CD14-positive monocyte (primary cell): ENCODE measurements around the gene SERTAD3. TPM values are rescaled to one million over a fixed set of nuclear protein-coding genes. Genes with fewer than 3 reads are reported as not detected.
"Not testable (repeated sequence)": the region's sequence is repeated elsewhere in the genome, so short reads cannot be mapped to it uniquely, and the experiment has no call there.

Experiments
- DNase-seq, 3 donors: peaks; one replicate each; pipeline ENCODE4 v3.0.0-alpha.2; 2011 to 2022
- H2AFZ ChIP-seq: 2 replicates; pipeline ENCODE4 v1.6.0; 2012; ENCODE audit warnings: mild to moderate bottlenecking, low read depth, low read length, inconsistent platforms; ENCODE audit not compliant: insufficient read depth, poor library complexity, severe bottlenecking
- H3K27ac ChIP-seq, 2 donors: 1 replicate in 1 of 2; 2 replicates in 1 of 2; pipeline ENCODE4 v1.5.1; 2012 to 2013; ENCODE audit warnings: low read length in 2 of 2, control low read depth in 1 of 2, inconsistent platforms in 1 of 2, low read depth in 1 of 2, mild to moderate bottlenecking in 1 of 2
- H3K27me3 ChIP-seq, 2 donors: one replicate each; pipeline versions ENCODE4 v1.6.0 to v1.6.1; 2011 to 2013; ENCODE audit warnings: low read length in 2 of 2; ENCODE audit not compliant: control insufficient read depth in 2 of 2, insufficient read depth in 2 of 2
- H3K36me3 ChIP-seq, 2 donors: replicated peaks in 1 of 2; 1 replicate in 1 of 2; 2 replicates in 1 of 2; pipeline versions ENCODE4 v1.5.1 to v1.6.1; 2012 to 2013; ENCODE audit warnings: low read length in 2 of 2, control low read depth in 1 of 2, inconsistent platforms in 1 of 2, mild to moderate bottlenecking in 1 of 2; ENCODE audit not compliant: insufficient read depth in 2 of 2, control insufficient read depth in 1 of 2
- H3K4me1 ChIP-seq, 2 donors: 1 replicate in 1 of 2; 2 replicates in 1 of 2; pipeline versions ENCODE4 v1.5.1 to v1.6.1; 2012 to 2013; ENCODE audit warnings: low read length in 2 of 2, control low read depth in 1 of 2, inconsistent platforms in 1 of 2, mild to moderate bottlenecking in 1 of 2, moderate library complexity in 1 of 2; ENCODE audit not compliant: insufficient read depth in 2 of 2, control insufficient read depth in 1 of 2
- H3K4me2 ChIP-seq: replicated peaks from 2 replicates; pipeline ENCODE3; 2012; ENCODE audit warnings: low read length, moderate library complexity, mild to moderate bottlenecking; ENCODE audit not compliant: poor library complexity, severe bottlenecking; ENCODE audit errors: extremely low read depth
- H3K4me3 ChIP-seq, 3 experiments: fragments of 200-600 bp in 1 of 3; sonication (generic) in 1 of 3; replicated peaks in 1 of 3; 1 replicate in 2 of 3; 2 replicates in 1 of 3; pipeline ENCODE4 v1.5.1; 2011 to 2013; ENCODE audit warnings: low read length in 3 of 3, mild to moderate bottlenecking in 3 of 3, control low read depth in 2 of 3, low read depth in 2 of 3, inconsistent platforms in 1 of 3, moderate library complexity in 1 of 3
- H3K79me2 ChIP-seq: 2 replicates; pipeline ENCODE4 v1.6.0; 2012; ENCODE audit warnings: mild to moderate bottlenecking, control low read depth, inconsistent platforms, low read length, moderate library complexity; ENCODE audit not compliant: insufficient read depth
- H3K9ac ChIP-seq: 2 replicates; pipeline ENCODE4 v1.6.0; 2017; ENCODE audit warnings: low read length, mild to moderate bottlenecking; ENCODE audit not compliant: insufficient read depth, poor library complexity, severe bottlenecking
- H3K9me3 ChIP-seq, 2 donors: replicated peaks in 1 of 2; 1 replicate in 1 of 2; 2 replicates in 1 of 2; pipeline versions ENCODE4 v1.5.1 to v1.6.1; 2012 to 2013; ENCODE audit warnings: low read length in 2 of 2, control low read depth in 1 of 2; ENCODE audit not compliant: control insufficient read depth in 1 of 2, insufficient read depth in 1 of 2
- H4K20me1 ChIP-seq: 2 replicates; pipeline ENCODE4 v1.6.0; 2012; ENCODE audit warnings: mild to moderate bottlenecking, low read length, control low read depth, moderate library complexity; ENCODE audit not compliant: insufficient read depth
- H3K27ac Mint-ChIP-seq, 7 donors: one replicate each; pipeline ENCODE4 v1.8.0; 2020; ENCODE audit warnings: mild to moderate bottlenecking in 7 of 7, mixed read lengths in 7 of 7, moderate library complexity in 6 of 7, inconsistent platforms in 2 of 7
- H3K27me3 Mint-ChIP-seq, 3 donors: one replicate each; pipeline ENCODE4 v1.8.0; 2021 to 2022; ENCODE audit warnings: low read depth in 3 of 3, mild to moderate bottlenecking in 3 of 3, mixed read lengths in 3 of 3, moderate library complexity in 3 of 3, inconsistent platforms in 1 of 3
- H3K36me3 Mint-ChIP-seq, 2 donors: one replicate each; pipeline ENCODE4 v1.8.0; 2020; ENCODE audit warnings: mixed read lengths in 2 of 2, inconsistent platforms in 1 of 2, mild to moderate bottlenecking in 1 of 2
- H3K4me1 Mint-ChIP-seq: one replicate; pipeline ENCODE4 v1.8.0; 2020; ENCODE audit warnings: mild to moderate bottlenecking, mixed read lengths
- H3K4me3 Mint-ChIP-seq, 2 donors: one replicate each; pipeline ENCODE4 v1.8.0; 2020; ENCODE audit warnings: mild to moderate bottlenecking in 2 of 2, mixed read lengths in 2 of 2, moderate library complexity in 1 of 2
- H3K9me3 Mint-ChIP-seq, 7 donors: one replicate each; pipeline ENCODE4 v1.8.0; 2020 to 2022; ENCODE audit warnings: mixed read lengths in 7 of 7, mild to moderate bottlenecking in 6 of 7, moderate library complexity in 6 of 7, inconsistent platforms in 2 of 7
- CTCF ChIP-seq: fragments of 200-600 bp; IDR thresholded peaks from one replicate; pipeline ENCODE4 v1.8.0; 2022; ENCODE audit warnings: antibody characterized with exemption, mild to moderate bottlenecking
- WGBS: methylation state at CpG from one replicate; pipeline ENCODE4 v1.1.5; 2013; ENCODE audit warnings: missing lambda C conversion rate; ENCODE audit not compliant: insufficient coverage; 5-methylcytosine and 5-hydroxymethylcytosine counted together
- intact Hi-C, 2 donors: fragments of 100-400 bp; cut with micrococcal nuclease; formaldehyde crosslinking; loops; one replicate each; pipeline versions ENCODE4 v1.15.0 to v1.15.1; 2023
- polyA plus RNA-seq, 3 donors: library from polyadenylated mRNA; depleted of rRNA in 1 of 3; unstranded in 2 of 3; stranded (reverse) in 1 of 3; fragments of 300-500 nt in 2 of 3; fragments of >200 nt in 1 of 3; fragmentation: Illumina TruSeq in 2 of 3; gene quantifications; 1 replicate in 2 of 3; 2 replicates in 1 of 3; pipeline ENCODE4 v1.2.3, GENCODE V29; 2012 to 2021

SERTAD3 gene
- polyA plus RNA-seq, 3 donors: 30.4 to 57.2 (median 49.4) TPM

DNA sequence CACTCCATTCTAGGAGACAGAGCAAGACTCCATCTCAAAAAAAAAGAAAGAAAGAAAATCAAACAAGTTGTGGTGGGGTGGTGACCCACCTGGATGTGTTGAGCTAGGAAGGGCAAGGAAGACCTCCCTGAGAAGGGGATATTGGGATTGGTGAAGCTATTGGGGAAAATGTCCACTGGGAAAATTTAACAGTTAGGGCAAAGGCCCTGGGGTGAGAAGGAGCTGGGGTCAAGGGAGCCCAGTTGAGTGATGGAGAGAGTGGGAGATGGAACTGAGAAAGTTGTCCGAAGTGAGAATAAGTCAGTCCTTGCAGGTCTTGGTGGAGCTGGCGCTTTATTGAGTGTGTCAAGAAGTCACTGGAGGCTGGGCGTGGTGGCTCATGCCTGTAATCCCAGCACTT lies 5.9 kb downstream of the SERTAD3 start:
- Histone ChIP-seq H4K20me1 (peaks cover 39% of the 10 kb centered on the region), H3K27ac (no peak overlapping the region), H3K4me2 (no peak overlapping the region), H2AFZ (no peak overlapping the region), H3K79me2 (peaks cover 33% of the 10 kb centered on the region), H3K4me1 (peaks cover 51 to 56% of the 10 kb centered on the region in 2 donors), H3K27me3 (no peaks in the 10 kb centered on the region), H3K4me3 (no peak overlapping the region), H3K9ac (no peak overlapping the region), H3K9me3 (no peaks in the 10 kb centered on the region), H3K36me3 (peaks cover 20 to 23% of the 10 kb centered on the region in 2 donors)
- intact Hi-C loops: no loop called here
- H3K4me1 Mint-ChIP-seq: peaks cover 48% of the 10 kb centered on the region
- H3K9me3 Mint-ChIP-seq: peaks cover 0 to 2% (median 0%) of the 10 kb centered on the region in 7 donors
- H3K27me3 Mint-ChIP-seq: peaks cover 0 to 1% (median 0%) of the 10 kb centered on the region in 3 donors
- peak overlapping the region in 2 of 7 donors; percentile 68 to 75 for H3K27ac Mint-ChIP-seq
- peaks cover 30% of the 10 kb centered on the region in 2 donors for H3K36me3 Mint-ChIP-seq
- DNase-seq: no peak
- H3K4me3 Mint-ChIP-seq: no peak overlapping the region
- WGBS: no CpG with 5 or more reads among the region's 3 CpGs
- TF ChIP-seq CTCF: no peak

GRCh38 chr19:40433391-40434216 lies 10.5 kb downstream of the SERTAD3 start:
- under 1% methylated on average over 47 of the region's 50 CpGs for WGBS
- Mint-ChIP-seq H3K9me3 (peaks cover 0 to 2% (median 0%) of the 10 kb centered on the region in 7 donors), H3K4me3 (peak overlapping the region; percentile 86 to 97), H3K27me3 (peaks cover 0 to 1% (median 0%) of the 10 kb centered on the region in 3 donors), H3K36me3 (peaks cover 2 to 4% of the 10 kb centered on the region in 2 donors), H3K4me1 (peaks cover 37% of the 10 kb centered on the region), H3K27ac (peak overlapping the region; percentile 98 to 100 (median 99))
- H3K27me3 ChIP-seq: no peaks in the 10 kb centered on the region
- H3K36me3 ChIP-seq: no peaks in the 10 kb centered on the region
- intact Hi-C loops: no loop called here
- H3K4me1 ChIP-seq: peaks cover 42 to 43% of the 10 kb centered on the region in 2 donors
- no peak for TF ChIP-seq CTCF
- peak; percentile 82 to 87 (median 87) for DNase-seq
- H3K4me3 ChIP-seq: peak overlapping the region; percentile 33 to 80 (median 60)
- H2AFZ ChIP-seq: peak overlapping the region; percentile 88
- H3K27ac ChIP-seq: peak overlapping the region; percentile 86 to 91
- peak overlapping the region; percentile 75 for H3K9ac ChIP-seq
- H3K79me2 ChIP-seq: peaks cover 8% of the 10 kb centered on the region
- H3K4me2 ChIP-seq: peak overlapping the region; percentile 79
- no peaks in the 10 kb centered on the region for H4K20me1 ChIP-seq
- no peaks in the 10 kb centered on the region for H3K9me3 ChIP-seq

DNA sequence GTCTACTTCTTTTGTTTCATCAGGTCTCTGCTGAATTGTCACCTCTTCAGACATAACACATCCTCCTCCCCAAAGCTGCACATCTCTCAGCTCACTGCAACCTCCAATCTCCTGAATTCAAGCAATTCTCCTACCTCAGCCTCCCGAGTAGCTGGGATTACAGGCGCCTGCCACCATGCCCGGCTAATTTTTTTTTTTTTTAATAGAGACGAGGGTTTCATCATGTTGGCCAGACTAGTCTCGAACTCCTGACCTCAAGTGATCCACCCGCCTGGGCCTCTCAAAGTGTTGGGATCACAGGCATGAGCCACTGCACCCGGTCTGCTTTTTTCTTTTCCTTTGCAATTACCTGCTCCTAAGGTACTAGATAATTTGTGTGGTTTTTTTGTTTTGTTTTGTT lies 11.4 kb downstream of the SERTAD3 start:
- H3K79me2 ChIP-seq, H3K9me3 Mint-ChIP-seq, H3K27me3 Mint-ChIP-seq, H3K27me3 ChIP-seq, H3K9me3 ChIP-seq, H3K36me3 ChIP-seq, H3K36me3 Mint-ChIP-seq, DNase-seq, H4K20me1 ChIP-seq, intact Hi-C loops: not testable (repeated sequence)
- Histone ChIP-seq H2AFZ (peak overlapping the region; percentile 88), H3K4me3 (peak overlapping the region in 2 of 3 experiments; percentile 27 to 80), H3K27ac (peak overlapping the region; percentile 86 to 91), H3K9ac (peak overlapping the region; percentile 75), H3K4me2 (peak overlapping the region; percentile 79), H3K4me1 (peaks cover 42 to 43% of the 10 kb centered on the region in 2 donors)
- Mint-ChIP-seq H3K4me3 (peak overlapping the region; percentile 86 to 97), H3K4me1 (peaks cover 39% of the 10 kb centered on the region), H3K27ac (peak overlapping the region; percentile 98 to 100 (median 99))
- WGBS: 56% methylated on average over 3 of the region's 7 CpGs
